ENCODE data around the gene SIN3B.
"Not testable (repeated sequence)": the region's sequence is repeated elsewhere in the genome, so short reads cannot be mapped to it uniquely, and the experiment has no call there.

The SIN3B gene

GRCh38 chr19:16829010-16829821, at the start of gene SIN3B:
Gene SIN3B, plus strand, starts transcription at chr19:16829398. Its CDS starts 23 bp downstream, at chr19:16829421.
- DNase-seq = peak; percentile 75 to 86 (median 80)

GRCh38 chr19:16779539-16780163, 49.5 kb upstream of the SIN3B start:
- DNase-seq = no peak

GRCh38 chr19:16782719-16783118, 46.5 kb upstream of the SIN3B start:
- no peak for DNase-seq

- no peak for DNase-seq
These were observed 40.7 kb upstream of the SIN3B start for GRCh38 chr19:16788479-16788878.

GRCh38 chr19:16789238-16789637, 40.0 kb upstream of the SIN3B start:
- DNase-seq = no peak

- DNase-seq = no peak
These were observed 39.1 kb upstream of the SIN3B start for GRCh38 chr19:16790051-16790450.

GRCh38 chr19:16791942-16792341, 37.3 kb upstream of the SIN3B start:
- DNase-seq = no peak

GRCh38 chr19:16794456-16795441, 34.4 kb upstream of the SIN3B start:
- DNase-seq = no peak

- DNase-seq = no peak
These were observed 33.5 kb upstream of the SIN3B start for GRCh38 chr19:16795731-16796130.

- no peak for DNase-seq
These were observed 31.3 kb upstream of the SIN3B start for GRCh38 chr19:16797876-16798275.

GRCh38 chr19:16798326-16798725, 30.9 kb upstream of the SIN3B start:
- not testable (repeated sequence) for DNase-seq

GRCh38 chr19:16799740-16800139, 29.5 kb upstream of the SIN3B start:
- DNase-seq = no peak

GRCh38 chr19:16801600-16802013, 27.6 kb upstream of the SIN3B start:
- no peak for DNase-seq

GRCh38 chr19:16804176-16804575, 25.0 kb upstream of the SIN3B start:
- DNase-seq = no peak

- no peak for DNase-seq
These were observed 21.5 kb upstream of the SIN3B start for GRCh38 chr19:16807549-16808284.

- DNase-seq = no peak
These were observed 14.6 kb upstream of the SIN3B start for GRCh38 chr19:16814526-16815100.

GRCh38 chr19:16820056-16820455, 9.1 kb upstream of the SIN3B start:
- no peak for DNase-seq

GRCh38 chr19:16821081-16821480, 8.1 kb upstream of the SIN3B start:
- DNase-seq = no peak

GRCh38 chr19:16822648-16823047, 6.5 kb upstream of the SIN3B start:
- no peak for DNase-seq

GRCh38 chr19:16824658-16825311, 4.4 kb upstream of the SIN3B start:
- no peak for DNase-seq

- no peak for DNase-seq
These were observed 3.7 kb upstream of the SIN3B start for GRCh38 chr19:16825312-16826052.
